Heart left ventricle (tissue), 16 donors: Measurements from ENCODE around the gene HLF. TPM values are rescaled to one million over a fixed set of nuclear protein-coding genes. Genes with fewer than 3 reads are reported as not detected.

ENCODE experiments used
- ATAC-seq, 4 donors: fragments of 200-7000 bp; cut with Tn5 transposase; one replicate each; pipeline ENCODE4 v1.9.1; 2020 to 2022; ENCODE audit warnings: moderate library complexity in 4 of 4, mild to moderate bottlenecking in 3 of 4, moderate number of reproducible peaks in 1 of 4
- DNase-seq, 5 donors: peaks; one replicate each; pipeline ENCODE4 v3.0.0-alpha.2; 2020
- H3K27ac ChIP-seq, 12 donors: fragments of 200-600 bp; sonication (generic) in 4 of 12; one replicate each; pipeline versions ENCODE4 v1.5.0 to v1.8.0; 2016 to 2022; ENCODE audit warnings: mild to moderate bottlenecking in 2 of 12
- H3K27me3 ChIP-seq, 9 donors: fragments of 200-600 bp; sonication (generic) in 2 of 9; one replicate each; pipeline versions ENCODE4 v1.5.1 to v1.8.0; 2016 to 2022; ENCODE audit warnings: mild to moderate bottlenecking in 3 of 9
- H3K36me3 ChIP-seq, 9 donors: fragments of 200-600 bp; sonication (generic) in 2 of 9; one replicate each; pipeline versions ENCODE4 v1.5.0 to v1.8.0; 2018 to 2022; ENCODE audit warnings: mild to moderate bottlenecking in 2 of 9
- H3K4me1 ChIP-seq, 12 donors: fragments of 200-600 bp; sonication (generic) in 4 of 12; one replicate each; pipeline versions ENCODE4 v1.5.0 to v1.8.0; 2016 to 2022; ENCODE audit warnings: mild to moderate bottlenecking in 3 of 12
- H3K4me3 ChIP-seq, 12 donors: fragments of 200-600 bp; sonication (generic) in 4 of 12; one replicate each; pipeline versions ENCODE4 v1.5.0 to v1.8.0; 2017 to 2022; ENCODE audit warnings: mild to moderate bottlenecking in 9 of 12, moderate library complexity in 4 of 12
- H3K9me3 ChIP-seq, 12 donors: fragments of 200-600 bp; sonication (generic) in 4 of 12; one replicate each; pipeline versions ENCODE4 v1.5.0 to v1.8.0; 2016 to 2022; ENCODE audit warnings: mild to moderate bottlenecking in 1 of 12
- CTCF ChIP-seq, 12 donors: fragments of 200-600 bp; sonication (generic) in 4 of 12; IDR thresholded peaks; one replicate each; pipeline versions ENCODE4 v1.5.0 to v1.8.0; 2018 to 2022; ENCODE audit warnings: antibody characterized with exemption in 12 of 12, mild to moderate bottlenecking in 5 of 12
- POLR2A ChIP-seq, 2 donors: fragments of 450-650 bp; IDR thresholded peaks; one replicate each; pipeline ENCODE4 v1.6.1; 2017; ENCODE audit warnings: antibody characterized with exemption in 2 of 2, mild to moderate bottlenecking in 2 of 2, moderate library complexity in 2 of 2
- WGBS, 4 donors: extraction: QIAGEN DNeasy Blood & Tissue Kit in 2 of 4; methylation state at CpG; one replicate each; pipeline versions ENCODE4 v1.1.5 to v1.1.7; 2013 to 2018; 5-methylcytosine and 5-hydroxymethylcytosine counted together
- intact Hi-C, 10 donors: fragments of 100-400 bp; cut with DNase I; formaldehyde crosslinking; loops; one replicate each; pipeline versions ENCODE4 v1.11.1 to v1.14.2; 2022
- polyA plus RNA-seq, 2 donors: library from polyadenylated mRNA; stranded (reverse); fragments of 200-250 nt; gene quantifications; one replicate each; pipeline ENCODE4 v1.2.3, GENCODE V29; 2013
- total RNA-seq, 9 donors: library from RNA; depleted of rRNA in 2 of 9; stranded (reverse); fragments of >200 nt in 2 of 9; fragmentation: NEBNext Ultra II Directional in 3 of 9; extraction: Animal tissue kit (Norgen Biotek cat#: 25700) in 3 of 9; gene quantifications; one replicate each; pipeline versions ENCODE4 v1.1.0 to v1.2.4, GENCODE V29; 2016 to 2023
- donor health status: ischemic (EF 13 %, LVEDD 7.1; RV severe dilation, severe dysfunction).
- donor health status: healthy with polysubstance abuse.
- donor health status: DM: no; HTN: yes; CAD: no.
- donor health status: DM: no; HTN: no; CAD: no.
- donor health status: ischemic (EF 25% LVEDD 6.9; RV normal size, moderate dysfunction).
- donor health status: ischemic (EF 25% LVEDD 5.7; RV mildly dilated, moderate dysfunction).
- donor health status: healthy.
- donor health status: DM: yes; HTN: yes; CAD: no.
- donor health status: ischemic (EF 35%, LVEDD 5.7; RV mildly dilated, moderate dysfunction).
- donor health status: nonischemic (EF 11% LVEDD 7.7; RV severe dilation, severe dysfunction).
- donor health status: DM: yes; HTN: yes; CAD: no.
- donor health status: PGD.
- donor health status: ischemic (EF 29% LVEDD 5.4; RV normal size, mild dysfunction).
- donor health status: nonischemic (EF 23%, LVEDD 6.1; RV moderate dilation, normal function).

The HLF gene
- total and polyA plus RNA-seq, 11 donors = 5.3 to 46.3 (median 23.8) TPM

GRCh38 chr17:55284001-55284884 lies 19.5 kb downstream of the HLF start:
- DNase-seq (no peak), ATAC-seq (no peak)
- TF ChIP-seq CTCF (IDR thresholded peaks at IDR 0.05) = no peak
- no peak for TF ChIP-seq POLR2A (IDR thresholded peaks at IDR 0.05)
- Histone ChIP-seq H3K4me3 (no peak overlapping the region), H3K27ac (peak overlapping the region; percentile 79 to 98 (median 90)), H3K27me3 (no peaks in the 10 kb centered on the region), H3K4me1 (peaks cover 0 to 90% (median 57%) of the 10 kb centered on the region in 12 donors), H3K9me3 (no peaks in the 10 kb centered on the region), H3K36me3 (peaks cover 0 to 3% (median 0%) of the 10 kb centered on the region in 9 donors)
- WGBS, 4 donors = 72 to 83% (median 80%) methylated on average over 6 to 7 of the region's 7 CpGs
- intact Hi-C loops = loop anchor here in 4 of 10 donors (2.0 to 10.0 kb wide), 4 partner anchors 17 to 141 kb away; partner anchors contain the start of gene MMD (in 1 of the 4)

- Histone ChIP-seq H3K27me3 (no peaks in the 10 kb centered on the region), H3K4me1 (peaks cover 0 to 97% (median 57%) of the 10 kb centered on the region in 12 donors), H3K9me3 (no peaks in the 10 kb centered on the region), H3K4me3 (peak overlapping the region in 1 of 12 donors; percentile 6), H3K27ac (peak overlapping the region; percentile 79 to 98 (median 90)), H3K36me3 (peaks cover 0 to 5% (median 0%) of the 10 kb centered on the region in 9 donors)
- 45 to 70% (median 60%) methylated on average over 2 of the region's 2 CpGs for WGBS, 4 donors
- DNase-seq = no peak
- no peak for ATAC-seq
- intact Hi-C loops = loop anchor here in 4 of 10 donors (2.0 to 10.0 kb wide), 4 partner anchors 18 to 140 kb away; partner anchors contain the start of gene MMD (in 1 of the 4)
- TF ChIP-seq POLR2A (IDR thresholded peaks at IDR 0.05) (no peak), CTCF (IDR thresholded peaks at IDR 0.05) (no peak)
Observed at GRCh38 chr17:55284944-55285339, 20.2 kb downstream of the HLF start.

- Histone ChIP-seq H3K36me3 (peaks cover 0 to 10% (median 0%) of the 10 kb centered on the region in 9 donors), H3K4me3 (peak overlapping the region in 3 of 12 donors; percentile 6 to 23 (median 17)), H3K27ac (peak overlapping the region; percentile 79 to 98 (median 90)), H3K4me1 (peaks cover 0 to 94% (median 57%) of the 10 kb centered on the region in 12 donors), H3K9me3 (no peaks in the 10 kb centered on the region), H3K27me3 (no peaks in the 10 kb centered on the region)
- TF ChIP-seq POLR2A (IDR thresholded peaks at IDR 0.05) (no peak), CTCF (IDR thresholded peaks at IDR 0.05) (no peak)
- WGBS, 4 donors = 14 to 32% (median 21%) methylated on average over 11 of the region's 11 CpGs
- peak; percentile 86 to 91 (median 90) for ATAC-seq
- intact Hi-C loops = loop anchor here in 4 of 10 donors (2.0 to 10.0 kb wide), 3 partner anchors 19 to 139 kb away; partner anchors contain the start of gene MMD (in 1 of the 4)
- DNase-seq = peak; percentile 87 to 98 (median 92)
Observed at GRCh38 chr17:55285340-55286301, 20.9 kb downstream of the HLF start.
